SHP77 treated with DMSO at 0.1 percent for 48 hours (cell line): Measurements from ENCODE around the gene KIR3DL1.
"Not testable (repeated sequence)": the region's sequence is repeated elsewhere in the genome, so short reads cannot be mapped to it uniquely, and the experiment has no call there.

Experiments
- DNase-seq: peaks from one replicate; lab custom pipeline; 2025; lab: John Stamatoyannopoulos, UW

Gene KIR3DL1

DNA sequence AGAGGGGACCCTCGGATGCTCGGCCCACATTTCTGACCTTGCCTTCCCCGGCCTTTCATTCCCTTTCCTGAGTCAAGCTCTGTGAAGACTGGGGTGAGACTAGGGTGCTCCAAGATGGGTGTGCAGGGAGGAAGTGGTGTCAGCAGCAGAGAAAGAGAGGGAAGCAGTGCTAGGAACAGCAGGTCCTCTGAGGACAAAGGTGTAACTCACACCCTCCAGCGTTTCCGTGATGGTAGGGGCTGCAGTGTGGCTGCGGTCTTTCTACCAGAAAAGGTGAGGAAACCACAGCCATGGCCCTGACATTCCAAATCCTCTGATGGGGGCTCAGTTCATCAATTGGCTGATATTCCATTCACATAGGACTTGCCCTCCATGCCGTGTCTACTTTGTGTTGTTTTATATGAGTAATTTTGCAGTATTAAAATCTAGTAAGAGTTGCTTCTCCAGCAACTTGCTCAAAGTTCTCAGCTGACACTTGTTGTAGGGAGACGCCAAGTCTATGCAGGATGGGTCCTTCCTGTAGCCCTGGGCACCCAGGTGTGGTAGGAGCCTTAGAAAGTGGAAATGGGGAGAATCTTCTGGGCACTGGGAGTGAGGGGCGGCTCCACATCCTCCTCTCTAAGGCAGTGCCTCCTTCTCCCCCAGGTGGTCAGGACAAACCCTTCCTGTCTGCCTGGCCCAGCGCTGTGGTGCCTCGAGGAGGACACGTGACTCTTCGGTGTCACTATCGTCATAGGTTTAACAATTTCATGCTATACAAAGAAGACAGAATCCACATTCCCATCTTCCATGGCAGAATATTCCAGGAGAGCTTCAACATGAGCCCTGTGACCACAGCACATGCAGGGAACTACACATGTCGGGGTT, 1.6 kb downstream of the KIR3DL1 start:
- DNase-seq = no peak

DNA sequence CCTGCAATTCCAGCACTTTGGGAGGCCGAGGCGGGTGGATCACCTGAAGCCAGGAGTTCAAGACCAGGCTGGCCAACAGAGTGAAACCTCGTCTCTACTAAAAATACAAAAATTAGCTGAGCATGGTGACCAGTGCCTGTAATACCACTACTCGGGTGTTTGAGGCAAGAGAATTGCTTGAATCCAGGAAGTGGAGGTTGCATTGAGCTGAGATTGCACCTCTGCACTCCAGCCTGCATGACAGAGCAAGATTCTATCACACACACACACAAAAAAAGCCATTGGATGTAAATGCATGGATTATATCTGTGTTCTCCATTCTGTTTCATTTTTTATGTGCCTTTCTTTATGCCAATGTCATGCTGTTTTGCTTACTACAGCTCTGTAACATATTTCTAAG, 8.1 kb downstream of the KIR3DL1 start:
- not testable (repeated sequence) for DNase-seq

DNA sequence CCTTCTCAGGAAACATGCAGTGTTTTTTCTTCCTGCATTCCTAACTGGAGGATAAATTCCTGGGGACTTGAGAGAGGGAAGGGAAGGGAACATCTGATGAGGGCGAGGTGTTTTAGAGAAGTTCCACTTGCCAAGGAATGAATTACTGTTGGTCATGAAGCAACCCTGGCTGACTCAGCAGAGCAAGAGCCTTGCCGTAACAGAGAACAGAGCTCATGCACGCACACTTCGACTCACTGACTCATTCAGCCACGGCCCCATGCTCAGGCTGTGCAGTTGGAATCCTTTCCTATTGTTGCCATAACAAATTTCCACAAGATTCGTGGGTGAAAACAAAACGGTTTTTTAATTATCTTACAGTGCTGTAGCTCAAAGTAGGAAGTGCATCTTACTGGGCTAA, 9.1 kb downstream of the KIR3DL1 start:
- not testable (repeated sequence) for DNase-seq

DNA sequence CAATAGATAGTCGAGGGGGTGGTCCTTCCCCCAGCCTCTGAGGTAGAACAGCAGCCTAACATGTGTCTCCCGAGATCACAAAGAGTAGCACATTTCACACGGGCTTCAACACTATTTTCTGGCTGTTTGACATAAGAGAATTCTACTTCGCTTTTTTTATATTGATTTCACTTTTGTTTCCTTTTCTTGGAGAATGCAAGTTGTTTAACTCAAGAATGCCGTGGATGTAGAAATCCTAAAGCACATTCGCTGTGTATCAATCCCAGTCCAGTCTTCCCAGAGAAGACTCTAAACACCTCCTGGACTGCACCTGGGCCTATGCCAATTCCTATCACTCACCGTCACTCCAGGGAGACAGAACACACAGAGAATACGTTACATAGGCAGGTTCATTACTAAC, 11.8 kb downstream of the KIR3DL1 start:
- not testable (repeated sequence) for DNase-seq

DNA sequence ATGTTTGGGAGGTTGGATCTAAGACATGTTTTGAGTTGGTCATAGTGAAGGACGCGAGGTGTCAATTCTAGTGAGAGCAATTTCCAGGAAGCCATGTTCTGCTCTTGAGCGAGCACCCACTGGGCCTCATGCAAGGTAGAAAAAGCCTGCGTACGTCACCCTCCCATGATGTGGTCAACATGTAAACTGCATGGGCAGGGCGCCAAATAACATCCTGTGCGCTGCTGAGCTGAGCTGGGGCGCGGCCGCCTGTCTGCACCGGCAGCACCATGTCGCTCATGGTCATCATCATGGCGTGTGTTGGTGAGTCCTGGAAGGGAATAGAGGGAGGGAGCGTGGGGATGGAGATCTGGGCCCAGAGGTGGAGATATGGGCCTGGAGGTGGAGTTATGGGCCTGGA, 16.2 kb downstream of the KIR3DL1 start, which contains the start of gene KIR2DS4:
KIR2DS4 (plus strand) TSS at position 181 of the 400 bp plus-strand sequence.
- DNase-seq = not testable (repeated sequence)

DNA sequence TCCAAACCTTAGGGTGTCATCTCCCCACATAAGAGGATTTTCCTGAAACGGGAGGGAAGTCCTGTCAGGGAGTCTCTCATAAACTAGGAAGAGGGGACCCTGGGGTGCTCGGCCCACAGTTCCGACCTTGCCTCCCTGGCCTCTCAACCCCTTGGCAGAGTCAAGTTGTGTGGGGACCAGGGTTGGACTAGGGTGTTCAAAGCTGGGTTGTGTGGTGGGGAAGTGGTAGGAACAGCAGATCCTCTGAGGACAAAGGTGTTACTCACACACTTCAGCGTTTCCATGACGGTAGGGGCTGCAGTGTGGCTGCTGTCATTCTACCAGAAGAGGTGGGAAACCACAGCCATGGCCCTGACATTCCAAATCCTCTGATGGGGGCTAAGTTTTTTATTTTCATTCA, 18.9 kb downstream of the KIR3DL1 start:
- not testable (repeated sequence) for DNase-seq

DNA sequence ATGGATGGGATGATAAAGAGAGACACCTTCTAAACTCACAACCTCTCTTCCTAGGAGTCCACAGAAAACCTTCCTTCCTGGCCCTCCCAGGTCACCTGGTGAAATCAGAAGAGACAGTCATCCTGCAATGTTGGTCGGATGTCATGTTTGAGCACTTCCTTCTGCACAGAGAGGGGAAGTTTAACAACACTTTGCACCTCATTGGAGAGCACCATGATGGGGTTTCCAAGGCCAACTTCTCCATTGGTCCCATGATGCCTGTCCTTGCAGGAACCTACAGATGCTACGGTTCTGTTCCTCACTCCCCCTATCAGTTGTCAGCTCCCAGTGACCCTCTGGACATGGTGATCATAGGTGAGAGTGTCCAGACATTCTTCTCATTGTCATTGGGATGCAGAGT, 21.3 kb downstream of the KIR3DL1 start:
- not testable (repeated sequence) for DNase-seq

DNA sequence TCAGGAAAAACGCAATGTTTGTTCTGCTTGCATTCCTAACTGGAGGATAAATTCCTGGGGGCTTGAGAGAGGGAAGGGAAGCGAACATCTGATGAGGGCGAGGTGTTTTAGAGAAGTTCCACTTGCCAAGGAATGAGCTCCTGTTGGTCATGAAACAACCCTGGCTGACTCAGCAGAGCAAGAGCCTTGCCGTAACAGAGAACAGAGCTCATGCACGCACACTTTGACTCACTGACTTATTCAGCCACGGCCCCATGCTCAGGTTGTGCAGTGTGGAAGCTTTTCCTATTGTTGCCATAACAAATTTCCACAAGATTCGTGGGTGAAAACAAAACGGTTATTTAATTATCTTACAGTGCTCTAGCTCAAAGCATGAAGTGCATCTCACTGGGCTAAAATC, 26.9 kb downstream of the KIR3DL1 start:
- DNase-seq = not testable (repeated sequence)

DNA sequence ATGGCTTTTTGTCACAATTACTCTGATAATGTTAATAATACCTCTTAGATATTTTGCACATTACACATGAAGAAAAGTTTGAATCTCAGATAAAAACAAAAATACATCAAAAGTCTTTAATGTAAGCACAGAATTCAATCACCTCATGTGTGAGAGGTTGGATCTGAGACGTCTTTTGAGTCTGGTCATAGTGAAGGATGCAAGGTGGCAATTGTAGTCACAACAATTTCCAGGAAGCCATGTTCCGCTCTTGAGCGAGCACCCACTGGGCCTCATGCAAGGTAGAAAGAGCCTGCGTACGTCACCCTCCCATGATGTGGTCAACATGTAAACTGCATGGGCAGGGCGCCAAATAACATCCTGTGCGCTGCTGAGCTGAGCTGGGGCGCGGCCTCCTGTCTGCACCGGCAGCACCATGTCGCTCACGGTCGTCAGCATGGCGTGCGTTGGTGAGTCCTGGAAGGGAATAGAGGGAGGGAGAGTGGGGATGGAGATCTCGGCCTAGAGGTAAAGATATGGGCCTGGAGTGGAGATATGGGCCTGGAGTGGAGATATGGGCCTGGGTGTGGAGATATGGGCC, 33.9 kb downstream of the KIR3DL1 start, which contains the start of gene KIR3DL2:
KIR3DL2 (plus strand) TSS at position 383 of the 580 bp plus-strand sequence; CDS start at position 416, 33 bp downstream.
- not testable (repeated sequence) for DNase-seq

DNA sequence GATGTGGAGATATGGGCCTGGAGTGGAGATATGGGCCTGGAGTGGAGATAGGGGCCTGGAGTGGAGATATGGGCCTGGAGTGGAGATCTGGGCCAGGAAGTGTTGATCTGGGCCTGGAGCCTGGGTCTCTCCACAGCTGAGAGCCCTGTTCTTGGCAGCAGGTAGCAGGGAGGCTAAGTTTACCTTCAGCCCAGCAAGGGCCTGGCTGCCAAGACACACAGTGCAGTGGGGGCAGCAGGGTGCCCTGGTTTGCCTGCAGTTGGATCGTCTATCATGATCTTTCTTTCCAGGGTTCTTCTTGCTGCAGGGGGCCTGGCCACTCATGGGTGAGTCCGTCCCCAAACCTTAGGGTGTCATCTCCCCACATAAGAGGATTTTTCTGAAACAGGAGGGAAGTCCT, 34.7 kb downstream of the KIR3DL1 start:
- DNase-seq = no peak

DNA sequence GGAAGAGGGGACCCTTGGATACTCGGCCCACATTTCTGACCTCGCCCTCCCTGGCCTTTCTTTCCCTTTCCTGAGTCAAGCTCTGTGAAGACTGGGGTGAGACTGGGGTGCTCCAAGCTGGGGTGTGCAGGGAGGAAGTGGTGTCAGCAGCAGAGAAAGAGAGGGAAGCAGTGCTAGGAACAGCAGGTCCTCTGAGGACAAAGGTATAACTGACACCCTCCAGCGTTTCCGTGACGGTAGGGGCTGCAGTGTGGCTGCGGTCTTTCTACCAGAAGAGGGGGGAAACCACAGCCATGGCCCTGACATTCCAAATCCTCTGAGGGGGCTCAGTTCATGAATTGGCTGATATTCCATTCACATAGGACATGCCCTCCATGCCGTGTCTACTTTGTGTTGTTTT, 35.1 kb downstream of the KIR3DL1 start:
- no peak for DNase-seq

DNA sequence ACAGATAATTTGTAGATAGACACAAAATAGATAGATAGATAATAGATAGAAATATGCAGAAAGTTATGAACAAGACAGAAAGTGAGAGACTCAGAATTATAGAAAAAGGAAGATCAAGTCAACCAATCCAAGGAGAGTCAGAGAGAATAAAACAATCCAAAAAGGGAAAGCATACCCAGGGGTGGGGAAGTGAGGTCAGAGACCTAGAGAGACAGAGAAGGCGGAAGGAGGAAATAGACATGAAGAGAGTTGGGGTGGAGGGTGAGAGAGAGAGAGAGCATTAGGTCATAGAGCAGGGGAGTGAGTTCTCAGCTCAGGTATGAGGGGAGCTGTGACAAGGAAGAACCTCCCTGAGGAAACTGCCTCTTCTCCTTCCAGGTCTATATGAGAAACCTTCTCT, 39.0 kb downstream of the KIR3DL1 start:
- not testable (repeated sequence) for DNase-seq

DNA sequence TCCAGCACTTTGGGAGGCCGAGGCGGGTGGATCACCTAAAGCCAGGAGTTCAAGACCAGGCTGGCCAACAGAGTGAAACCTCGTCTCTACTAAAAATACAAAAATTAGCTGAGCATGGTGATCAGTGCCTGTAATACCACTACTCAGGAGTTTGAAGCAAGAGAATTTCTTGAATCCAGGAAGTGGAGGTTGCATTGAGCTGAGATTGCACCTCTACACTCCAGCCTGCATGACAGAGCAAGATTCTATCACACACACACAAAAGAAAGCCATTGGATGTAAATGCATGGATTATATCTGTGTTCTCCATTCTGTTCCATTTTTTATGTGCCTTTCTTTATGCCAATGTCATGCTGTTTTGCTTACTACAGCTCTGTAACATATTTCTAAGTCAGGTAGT, 42.2 kb downstream of the KIR3DL1 start:
- not testable (repeated sequence) for DNase-seq

DNA sequence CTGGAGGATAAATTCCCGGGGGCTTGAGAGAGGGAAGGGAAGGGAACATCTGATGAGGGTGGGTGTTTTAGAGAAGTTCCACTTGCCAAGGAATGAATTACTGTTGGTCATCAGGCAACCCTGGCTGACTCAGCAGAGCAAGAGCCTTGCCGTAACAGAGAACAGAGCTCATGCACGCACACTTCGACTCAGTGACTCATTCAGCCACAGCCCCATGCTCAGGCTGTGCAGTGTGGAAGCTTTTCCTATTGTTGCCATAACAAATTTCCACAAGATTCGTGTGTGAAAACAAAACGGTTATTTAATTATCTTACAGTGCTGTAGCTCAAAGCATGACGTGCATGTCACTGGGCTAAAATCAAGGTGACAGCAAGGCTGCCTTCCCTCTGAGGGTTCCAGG, 43.2 kb downstream of the KIR3DL1 start:
- not testable (repeated sequence) for DNase-seq

DNA sequence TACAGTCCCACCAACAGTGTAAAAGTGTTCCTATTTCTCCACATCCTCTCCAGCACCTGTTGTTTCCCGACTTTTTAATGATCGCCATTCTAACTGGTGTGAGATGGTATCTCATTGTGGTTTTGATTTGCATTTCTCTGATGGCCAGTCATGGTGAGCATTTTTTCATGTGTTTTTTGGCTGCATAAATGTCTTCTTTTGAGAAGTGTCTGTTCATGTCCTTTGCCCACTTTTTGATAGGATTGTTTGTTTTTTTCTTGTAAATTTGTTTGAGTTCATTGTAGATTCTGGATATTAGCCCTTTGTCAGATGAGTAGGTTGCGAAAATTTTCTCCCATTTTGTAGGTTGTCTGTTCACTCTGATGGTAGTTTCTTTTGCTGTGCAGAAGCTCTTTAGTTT, 47.2 kb downstream of the KIR3DL1 start:
- not testable (repeated sequence) for DNase-seq

DNA sequence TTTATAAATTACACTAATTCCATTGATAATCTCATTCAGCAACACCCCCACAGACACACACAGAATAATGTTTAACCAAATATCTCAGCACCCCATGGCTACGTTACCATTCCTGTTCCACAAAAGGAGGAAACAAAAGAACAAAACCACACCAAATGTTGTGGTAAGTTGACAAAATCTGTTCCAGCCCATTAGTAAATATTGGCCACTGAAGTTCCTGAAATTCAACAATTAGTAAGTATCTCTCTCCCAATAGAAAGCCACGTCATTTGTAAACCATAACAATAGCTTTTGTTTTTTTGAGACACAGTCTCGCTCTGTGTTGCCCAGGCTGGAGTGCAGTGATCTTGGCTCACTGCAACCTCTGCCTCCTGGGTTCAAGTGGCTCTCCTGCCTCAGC, 55.4 kb downstream of the KIR3DL1 start:
- DNase-seq = no peak

DNA sequence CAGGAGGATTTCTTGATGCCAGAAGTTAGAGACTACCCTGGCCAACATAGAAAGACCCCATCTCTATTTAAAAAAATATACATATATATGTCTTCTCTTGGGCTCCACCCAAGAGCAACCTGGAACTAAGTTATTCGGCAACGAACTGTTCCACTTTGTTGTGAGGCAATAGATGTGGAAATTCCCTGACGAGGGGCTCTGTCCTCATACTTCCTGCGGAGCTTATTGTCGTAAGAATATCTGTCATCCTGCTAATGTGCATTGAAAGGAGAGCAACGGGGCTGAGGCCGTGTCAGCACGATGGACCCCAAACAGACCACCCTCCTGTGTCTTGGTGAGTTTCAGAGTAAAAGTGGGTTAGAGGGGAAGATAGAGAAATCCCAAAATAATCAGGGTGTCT, 57.7 kb downstream of the KIR3DL1 start, which contains the start of gene FCAR:
FCAR (plus strand) TSS at position 246 of the 400 bp plus-strand sequence; CDS start at position 301, 55 bp downstream.
- DNase-seq = no peak

DNA sequence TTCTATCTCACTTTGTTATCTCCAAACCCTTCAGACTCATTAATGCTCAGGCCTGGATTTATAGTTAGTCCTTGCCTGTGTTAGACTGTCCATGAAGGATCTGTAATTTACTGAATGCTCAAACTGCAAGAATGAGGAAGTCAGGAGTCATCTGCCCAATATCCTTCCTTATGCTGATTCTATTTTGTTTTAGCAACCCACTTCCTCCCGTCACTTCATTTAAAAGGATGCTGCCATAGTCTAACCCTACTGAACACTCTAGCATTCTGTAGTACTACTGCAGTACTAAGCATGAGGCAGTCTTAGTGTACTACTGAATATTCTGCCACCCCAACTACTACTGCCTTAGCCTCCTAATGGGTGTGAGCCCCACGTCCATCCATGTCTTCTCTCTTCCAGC, 59.2 kb downstream of the KIR3DL1 start:
- DNase-seq = no peak

DNA sequence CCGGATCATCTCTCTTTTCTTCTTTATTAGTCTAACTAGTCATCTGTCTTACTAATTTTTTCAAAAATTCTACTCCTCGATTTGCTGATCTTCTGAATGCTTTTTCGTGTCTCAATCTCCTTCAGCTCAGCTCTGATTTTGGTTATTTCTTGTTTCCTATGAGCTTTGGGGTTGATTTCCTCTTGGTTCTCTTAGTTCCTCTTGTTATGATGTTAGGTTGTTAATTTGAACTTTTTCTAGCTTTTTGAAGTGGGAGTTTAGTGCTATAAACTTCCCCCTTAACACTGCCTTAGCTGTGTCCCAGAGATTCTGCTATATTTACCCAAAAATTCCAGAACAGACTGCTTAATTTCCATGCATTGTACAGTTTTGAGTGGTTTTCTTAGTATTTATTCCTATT, 61.2 kb downstream of the KIR3DL1 start:
- DNase-seq = no peak
